HepG2 (cell line): ENCODE data around the gene RUNX3.

ENCODE experiments used
- BHLHE40 ChIP-seq: IDR thresholded peaks from 2 replicates; pipeline ENCODE4 v1.6.1; 2011; ENCODE audit warnings: low read length, improper control_type of control experiment
- CHD4 ChIP-seq: fragments of 200-600 bp; sonication (generic); IDR thresholded peaks from 2 replicates; pipeline ENCODE4 v1.7.0; 2017; ENCODE audit warnings: mild to moderate bottlenecking, low read length, borderline replicate concordance
- CREB1 ChIP-seq, 2 experiments: fragments of 450-650 bp in 1 of 2; IDR thresholded peaks; 2 replicates each; pipeline ENCODE4 v1.6.1; 2016 to 2017; ENCODE audit warnings: control low read depth in 1 of 2, mild to moderate bottlenecking in 1 of 2, missing compliant biosample characterization in 1 of 2, missing genetic modification characterization in 1 of 2
- FOXA1 ChIP-seq, 2 experiments: fragments of 450-650 bp in 1 of 2; sonication (generic) in 1 of 2; formaldehyde crosslinking in 1 of 2; IDR thresholded peaks; 2 replicates each; pipeline versions ENCODE4 v1.4.0 to v1.6.1; 2016 to 2020; ENCODE audit warnings: missing genetic modification reagents in 1 of 2
- NBN ChIP-seq: fragments of 450-650 bp; conservative IDR thresholded peaks from 2 replicates; pipeline ENCODE4 v1.6.1; 2017
- POLR2AphosphoS2 ChIP-seq: IDR thresholded peaks from 2 replicates; pipeline ENCODE4 v1.6.1; 2011; ENCODE audit warnings: low read depth, low read length, improper control_type of control experiment
- POLR2AphosphoS5 ChIP-seq: IDR thresholded peaks from 2 replicates; pipeline ENCODE4 v1.6.1; 2012; ENCODE audit warnings: low read depth, low read length
- TBP ChIP-seq: sonication (generic); formaldehyde crosslinking; IDR thresholded peaks from 2 replicates; pipeline ENCODE4 v1.5.0; 2020; ENCODE audit warnings: missing genetic modification reagents
- TRIM24 ChIP-seq: sonication (generic); formaldehyde crosslinking; IDR thresholded peaks from 2 replicates; pipeline ENCODE4 v1.8.0; 2022; ENCODE audit warnings: mild to moderate bottlenecking, missing genetic modification reagents
- WIZ ChIP-seq: sonication (generic); formaldehyde crosslinking; IDR thresholded peaks from 2 replicates; pipeline ENCODE4 v1.5.1; 2020; ENCODE audit warnings: mild to moderate bottlenecking, missing genetic modification reagents
- TF ChIP-seq, protein P1 (sequence below): sonication (generic); formaldehyde crosslinking; IDR thresholded peaks from 2 replicates; pipeline ENCODE4 v1.5.0; 2020; ENCODE audit warnings: mild to moderate bottlenecking, missing genetic modification reagents, moderate library complexity
- TF ChIP-seq, protein P2 (sequence below): sonication (generic); formaldehyde crosslinking; IDR thresholded peaks from 2 replicates; pipeline ENCODE4 v1.4.0; 2020; ENCODE audit warnings: missing genetic modification reagents
- TF ChIP-seq, protein P3 (sequence below): sonication (generic); formaldehyde crosslinking; IDR thresholded peaks from 2 replicates; pipeline ENCODE4 v1.4.0; 2020; ENCODE audit warnings: missing genetic modification reagents

DNA sequence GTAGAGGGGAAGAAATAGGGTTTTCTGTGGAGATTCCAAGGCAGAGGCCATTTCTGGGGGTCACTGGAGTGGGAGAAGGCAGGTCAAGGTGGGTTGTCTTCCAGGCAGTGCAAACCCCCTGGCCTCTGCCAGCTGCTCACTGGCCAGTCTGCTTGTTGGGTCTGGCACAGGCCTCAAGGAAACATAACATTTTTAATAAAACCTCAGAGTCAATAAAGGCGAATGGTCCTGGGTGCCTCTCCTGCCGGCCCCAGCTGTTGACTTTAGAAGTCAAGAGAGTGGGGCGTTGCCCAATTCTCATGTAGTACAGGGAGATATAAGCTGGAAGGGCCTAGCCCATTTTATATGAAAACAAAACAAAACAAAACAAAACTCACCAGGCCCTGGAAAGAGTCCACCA, 36.6 kb downstream of the RUNX3 start:
- TF ChIP-seq, protein P1, sequence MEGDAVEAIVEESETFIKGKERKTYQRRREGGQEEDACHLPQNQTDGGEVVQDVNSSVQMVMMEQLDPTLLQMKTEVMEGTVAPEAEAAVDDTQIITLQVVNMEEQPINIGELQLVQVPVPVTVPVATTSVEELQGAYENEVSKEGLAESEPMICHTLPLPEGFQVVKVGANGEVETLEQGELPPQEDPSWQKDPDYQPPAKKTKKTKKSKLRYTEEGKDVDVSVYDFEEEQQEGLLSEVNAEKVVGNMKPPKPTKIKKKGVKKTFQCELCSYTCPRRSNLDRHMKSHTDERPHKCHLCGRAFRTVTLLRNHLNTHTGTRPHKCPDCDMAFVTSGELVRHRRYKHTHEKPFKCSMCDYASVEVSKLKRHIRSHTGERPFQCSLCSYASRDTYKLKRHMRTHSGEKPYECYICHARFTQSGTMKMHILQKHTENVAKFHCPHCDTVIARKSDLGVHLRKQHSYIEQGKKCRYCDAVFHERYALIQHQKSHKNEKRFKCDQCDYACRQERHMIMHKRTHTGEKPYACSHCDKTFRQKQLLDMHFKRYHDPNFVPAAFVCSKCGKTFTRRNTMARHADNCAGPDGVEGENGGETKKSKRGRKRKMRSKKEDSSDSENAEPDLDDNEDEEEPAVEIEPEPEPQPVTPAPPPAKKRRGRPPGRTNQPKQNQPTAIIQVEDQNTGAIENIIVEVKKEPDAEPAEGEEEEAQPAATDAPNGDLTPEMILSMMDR (CRISPR knock-in tag): no peak
- TF ChIP-seq, protein P2, sequence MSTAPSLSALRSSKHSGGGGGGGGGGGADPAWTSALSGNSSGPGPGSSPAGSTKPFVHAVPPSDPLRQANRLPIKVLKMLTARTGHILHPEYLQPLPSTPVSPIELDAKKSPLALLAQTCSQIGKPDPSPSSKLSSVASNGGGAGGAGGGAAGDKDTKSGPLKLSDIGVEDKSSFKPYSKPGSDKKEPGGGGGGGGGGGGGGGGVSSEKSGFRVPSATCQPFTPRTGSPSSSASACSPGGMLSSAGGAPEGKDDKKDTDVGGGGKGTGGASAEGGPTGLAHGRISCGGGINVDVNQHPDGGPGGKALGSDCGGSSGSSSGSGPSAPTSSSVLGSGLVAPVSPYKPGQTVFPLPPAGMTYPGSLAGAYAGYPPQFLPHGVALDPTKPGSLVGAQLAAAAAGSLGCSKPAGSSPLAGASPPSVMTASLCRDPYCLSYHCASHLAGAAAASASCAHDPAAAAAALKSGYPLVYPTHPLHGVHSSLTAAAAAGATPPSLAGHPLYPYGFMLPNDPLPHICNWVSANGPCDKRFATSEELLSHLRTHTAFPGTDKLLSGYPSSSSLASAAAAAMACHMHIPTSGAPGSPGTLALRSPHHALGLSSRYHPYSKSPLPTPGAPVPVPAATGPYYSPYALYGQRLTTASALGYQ: no peak
- TF ChIP-seq TRIM24 (CRISPR knock-in tag) (no peak), NBN (no peak), TBP (CRISPR knock-in tag) (no peak), POLR2AphosphoS5 (no peak), FOXA1 (IDR thresholded peaks at IDR 0.05) (no peak), FOXA1 (CRISPR knock-in tag; IDR thresholded peaks at IDR 0.05) (no peak), BHLHE40 (no peak), CHD4 (no peak), POLR2AphosphoS2 (no peak), WIZ (no peak), CREB1 (IDR thresholded peaks at IDR 0.05) (no peak), CREB1 (CRISPR knock-in tag; IDR thresholded peaks at IDR 0.05) (no peak)
- TF ChIP-seq, protein P3, sequence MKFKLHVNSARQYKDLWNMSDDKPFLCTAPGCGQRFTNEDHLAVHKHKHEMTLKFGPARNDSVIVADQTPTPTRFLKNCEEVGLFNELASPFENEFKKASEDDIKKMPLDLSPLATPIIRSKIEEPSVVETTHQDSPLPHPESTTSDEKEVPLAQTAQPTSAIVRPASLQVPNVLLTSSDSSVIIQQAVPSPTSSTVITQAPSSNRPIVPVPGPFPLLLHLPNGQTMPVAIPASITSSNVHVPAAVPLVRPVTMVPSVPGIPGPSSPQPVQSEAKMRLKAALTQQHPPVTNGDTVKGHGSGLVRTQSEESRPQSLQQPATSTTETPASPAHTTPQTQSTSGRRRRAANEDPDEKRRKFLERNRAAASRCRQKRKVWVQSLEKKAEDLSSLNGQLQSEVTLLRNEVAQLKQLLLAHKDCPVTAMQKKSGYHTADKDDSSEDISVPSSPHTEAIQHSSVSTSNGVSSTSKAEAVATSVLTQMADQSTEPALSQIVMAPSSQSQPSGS (CRISPR knock-in tag): no peak
